HG03108 (cell line): ENCODE data around the gene HOXB13.

Source experiments
- ATAC-seq: cut with Tn5 transposase; IDR thresholded peaks from one replicate; pipeline ENCODE4 v1.9.1; 2021; ENCODE audit warnings: moderate library complexity; ENCODE audit not compliant: unreplicated experiment

The HOXB13 gene

DNA sequence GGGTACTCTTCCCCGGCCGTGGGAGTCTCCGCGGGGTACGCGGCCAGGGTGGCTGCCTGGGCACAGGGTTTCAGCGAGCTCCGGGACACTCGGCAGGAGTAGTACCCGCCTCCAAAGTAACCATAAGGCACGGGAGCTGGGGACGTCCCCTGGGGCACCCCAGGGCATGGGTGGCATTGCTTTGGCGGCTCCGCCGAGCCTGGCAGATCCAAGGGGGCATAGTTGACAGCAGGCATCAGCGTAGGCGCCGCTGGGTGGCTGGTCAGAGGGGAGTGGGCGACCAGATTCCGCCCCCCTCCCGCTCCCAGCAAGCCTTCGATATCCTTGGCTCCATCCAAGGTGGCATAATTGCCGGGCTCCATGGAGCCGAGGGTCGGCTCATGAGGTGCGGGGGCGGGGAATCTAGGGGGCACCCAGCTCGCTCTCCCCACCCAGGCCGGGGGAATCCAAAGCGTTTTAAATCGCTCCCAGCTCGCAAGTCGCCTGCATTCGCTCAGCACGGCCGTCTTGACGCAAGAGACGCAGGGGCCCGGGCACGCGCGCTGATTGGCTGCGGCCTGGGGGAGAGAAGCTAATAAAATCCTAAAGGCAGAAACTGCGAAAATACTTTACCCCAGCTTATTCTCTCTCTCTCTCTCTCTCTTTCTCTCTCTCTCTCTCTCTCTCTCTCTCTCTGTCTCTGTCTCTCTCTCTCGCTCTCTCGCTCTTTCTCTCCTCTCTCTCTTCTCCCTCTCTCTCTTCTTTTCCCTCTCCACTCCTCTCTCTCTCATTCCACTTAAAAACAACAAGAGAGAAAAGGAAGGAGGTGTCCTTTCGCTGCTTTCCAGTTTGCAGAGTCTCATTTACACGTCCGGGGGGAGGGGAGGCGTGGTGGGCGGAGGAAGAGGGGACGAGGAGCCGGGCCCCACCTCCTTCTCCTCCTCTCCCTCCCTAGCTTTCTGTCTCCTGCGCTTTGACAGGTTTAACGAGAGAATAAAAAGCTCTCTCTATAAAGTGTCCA is at the start of gene HOXB13:
TSS of gene HOXB13 (minus strand) at position 519 of the 1,000 bp plus-strand sequence. CDS start at position 362, 157 bp downstream.
- no peak for ATAC-seq

DNA sequence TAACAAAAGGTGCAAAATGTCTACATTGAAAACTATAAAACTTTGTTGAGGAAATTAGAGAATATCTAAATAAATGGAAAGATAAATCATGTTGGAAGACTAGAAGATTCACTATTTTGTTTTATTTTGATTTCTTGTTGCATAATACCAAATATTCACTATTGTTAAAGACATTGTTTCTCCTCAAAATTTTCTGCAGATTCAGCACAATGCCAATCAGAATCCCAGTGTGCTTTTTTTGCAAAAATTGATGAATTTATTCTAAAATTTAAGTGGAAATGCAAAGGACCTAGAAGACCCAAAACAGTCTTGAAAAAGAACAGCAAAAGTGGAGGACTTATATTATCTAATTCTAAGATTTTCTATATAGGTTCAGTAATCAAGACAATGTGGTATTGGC is 48.1 kb upstream of the HOXB13 start:
- no peak for ATAC-seq

DNA sequence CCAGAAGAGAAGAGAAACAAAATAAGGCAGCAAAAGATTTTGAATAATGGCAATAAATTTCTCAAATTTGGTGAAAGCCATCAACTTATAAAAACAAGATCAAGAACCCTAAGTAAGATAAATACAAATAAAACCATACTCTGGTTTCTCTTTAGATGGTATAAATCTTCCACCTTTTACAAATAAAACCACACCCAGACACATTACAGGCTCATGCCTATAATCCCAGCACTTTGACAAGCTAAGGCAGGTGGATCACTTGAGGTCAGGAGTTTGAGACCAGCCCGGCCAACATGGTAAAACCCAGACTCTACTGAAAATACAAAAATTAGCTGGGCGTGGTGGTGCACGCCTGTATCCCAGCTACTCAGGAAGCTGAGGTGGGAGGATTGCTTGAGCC is 44.7 kb upstream of the HOXB13 start:
- ATAC-seq = no peak

DNA sequence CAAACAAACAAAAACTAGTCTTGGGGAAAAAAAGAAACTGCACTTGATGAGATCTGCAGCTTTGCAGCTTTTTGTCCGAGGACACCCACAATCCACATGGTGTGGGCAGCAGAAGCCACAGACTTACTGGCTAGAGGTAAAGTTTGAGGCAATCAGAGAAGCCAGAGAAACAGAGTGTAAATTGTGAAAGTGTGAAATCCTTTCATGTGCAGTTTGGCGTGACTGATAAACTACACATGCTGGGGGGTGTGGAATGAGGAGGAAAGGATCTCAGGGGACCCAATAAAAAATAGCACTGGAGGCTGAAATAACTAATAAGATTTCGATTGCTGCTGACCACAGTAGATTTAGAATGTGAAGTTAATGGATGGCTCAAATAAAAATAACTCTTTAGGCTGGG is 42.4 kb upstream of the HOXB13 start:
- ATAC-seq = no peak

DNA sequence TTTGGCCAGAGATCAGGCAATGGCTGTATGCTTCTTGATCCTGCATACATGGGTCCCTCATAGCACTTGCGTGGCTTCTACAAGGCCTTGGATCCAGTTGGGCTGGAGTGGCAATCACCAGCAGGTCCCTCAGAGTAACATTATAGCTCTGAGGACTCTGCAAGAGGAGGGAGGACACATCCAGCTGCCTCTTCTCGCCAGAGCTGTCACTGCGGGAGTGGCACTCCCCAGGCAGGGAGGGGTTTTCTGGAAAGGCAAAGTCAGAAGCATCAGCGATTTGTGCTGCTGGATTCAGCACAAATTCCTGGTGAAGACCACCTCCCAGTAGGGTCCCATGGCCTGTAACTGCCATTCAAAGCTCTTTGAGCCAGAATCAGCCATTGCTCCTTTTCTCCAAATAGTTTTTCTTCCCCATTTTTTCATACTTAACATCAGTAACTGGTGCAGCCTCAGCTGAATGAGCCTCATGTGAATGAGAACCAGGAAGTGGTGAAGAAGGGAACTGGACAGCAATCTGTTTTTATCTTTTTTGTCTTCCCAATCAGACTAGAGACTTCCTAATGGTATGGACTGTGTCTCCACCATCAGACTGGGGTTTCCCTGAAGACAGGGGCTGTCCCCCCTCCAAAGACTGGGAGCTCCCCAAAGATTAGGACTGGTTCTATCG is 40.6 kb upstream of the HOXB13 start:
- ATAC-seq = no peak

DNA sequence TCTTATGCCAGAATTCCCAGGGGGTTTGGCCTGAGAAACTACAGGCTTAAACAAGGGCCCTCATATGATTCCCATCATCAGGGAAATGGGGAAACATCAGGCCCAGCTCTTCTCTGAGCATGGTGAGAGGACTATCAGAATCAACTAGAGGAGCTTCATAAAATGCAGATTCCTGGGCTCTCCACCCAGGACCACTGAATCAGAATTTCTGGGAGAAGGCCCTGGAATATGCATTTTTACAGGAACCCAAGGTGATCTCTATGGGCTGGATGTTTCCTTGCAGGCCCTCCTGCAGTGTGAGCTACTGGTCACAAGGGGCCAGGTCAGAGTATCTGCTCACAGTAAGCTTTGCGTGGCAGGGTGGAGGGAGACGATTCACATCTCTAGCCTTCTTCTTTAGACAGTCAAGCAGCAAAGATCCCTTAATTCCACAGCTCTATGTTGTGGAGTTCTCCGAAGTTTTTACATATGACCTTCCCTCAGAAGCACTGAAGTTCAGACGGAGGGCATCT is 38.8 kb upstream of the HOXB13 start:
- ATAC-seq = no peak

DNA sequence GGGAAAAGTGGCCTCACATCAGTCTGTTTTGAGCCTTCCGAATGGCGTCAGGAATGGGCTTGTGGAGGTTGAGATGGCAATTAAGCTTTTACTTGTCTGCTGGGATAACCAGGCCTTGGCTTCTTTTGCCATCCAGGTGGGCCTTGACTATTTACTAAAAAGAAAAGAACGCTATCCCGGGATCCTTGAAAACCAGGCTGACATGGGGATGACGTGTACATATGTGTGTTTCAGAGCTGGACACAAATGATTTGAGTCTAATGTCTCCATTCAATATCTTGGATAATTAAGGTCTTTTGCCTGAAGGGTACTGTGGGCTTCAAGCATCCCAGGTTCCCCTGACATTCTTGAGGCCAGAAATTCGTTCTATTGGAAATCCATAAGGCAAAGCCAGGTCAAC is 32.6 kb upstream of the HOXB13 start:
- no peak for ATAC-seq

DNA sequence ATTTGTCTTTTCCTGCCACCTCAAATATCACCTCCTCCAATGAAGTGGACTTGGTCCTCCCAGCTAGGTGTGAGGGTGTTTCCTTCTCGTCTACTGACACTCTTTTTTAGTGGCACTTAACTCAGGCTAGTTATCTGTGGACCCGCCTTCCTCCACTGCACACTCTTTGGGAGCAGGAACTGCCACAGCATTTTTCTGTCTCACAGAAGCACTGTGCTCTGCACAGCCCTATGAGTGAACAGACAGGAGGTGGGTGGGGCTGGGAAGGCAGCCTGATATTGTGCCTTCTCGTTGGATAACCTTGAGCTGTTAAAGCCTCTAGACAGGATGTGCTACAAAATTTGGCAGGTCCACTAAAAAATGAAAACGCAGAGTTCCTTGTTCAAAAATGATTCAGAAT is 31.9 kb upstream of the HOXB13 start:
- no peak for ATAC-seq

DNA sequence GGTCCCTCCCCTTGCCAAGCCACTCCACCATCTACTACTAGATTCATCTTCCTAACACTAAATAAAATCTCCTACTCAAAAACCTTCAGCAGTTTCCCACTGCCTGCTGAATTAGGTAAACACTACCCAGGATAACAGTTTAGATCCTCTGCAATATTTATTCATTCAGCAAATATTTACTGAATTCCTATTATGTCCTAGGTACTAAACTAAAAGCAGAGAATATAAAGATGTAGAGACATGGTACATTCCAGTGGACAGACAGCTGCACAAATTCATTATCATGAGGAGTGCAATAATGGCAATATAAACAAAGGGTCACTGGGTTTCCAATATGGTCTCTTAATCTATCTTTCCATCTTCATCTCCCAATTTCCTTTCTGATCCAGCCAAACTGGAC is 30.7 kb upstream of the HOXB13 start:
- no peak for ATAC-seq

DNA sequence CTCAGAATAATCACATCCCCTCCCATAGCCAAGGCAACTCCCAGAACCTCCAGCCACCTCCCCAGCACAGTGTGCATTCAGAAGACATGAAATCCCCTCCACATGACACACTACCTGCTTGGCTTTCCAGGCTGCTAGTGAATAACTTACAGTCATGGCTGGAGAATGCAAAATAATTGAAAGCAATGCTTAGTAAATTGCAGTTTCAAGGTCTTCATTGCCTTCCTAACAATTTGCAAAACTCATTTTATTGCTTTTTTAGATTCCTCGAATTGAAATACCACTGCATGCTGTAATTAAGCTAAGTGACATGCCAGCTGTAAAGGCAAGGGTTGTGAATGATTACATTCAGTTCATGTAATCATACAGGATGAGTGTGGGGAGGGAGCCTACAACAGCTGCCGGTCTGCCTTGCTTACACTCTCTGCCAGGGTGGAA is 29.0 kb upstream of the HOXB13 start:
- ATAC-seq = no peak

DNA sequence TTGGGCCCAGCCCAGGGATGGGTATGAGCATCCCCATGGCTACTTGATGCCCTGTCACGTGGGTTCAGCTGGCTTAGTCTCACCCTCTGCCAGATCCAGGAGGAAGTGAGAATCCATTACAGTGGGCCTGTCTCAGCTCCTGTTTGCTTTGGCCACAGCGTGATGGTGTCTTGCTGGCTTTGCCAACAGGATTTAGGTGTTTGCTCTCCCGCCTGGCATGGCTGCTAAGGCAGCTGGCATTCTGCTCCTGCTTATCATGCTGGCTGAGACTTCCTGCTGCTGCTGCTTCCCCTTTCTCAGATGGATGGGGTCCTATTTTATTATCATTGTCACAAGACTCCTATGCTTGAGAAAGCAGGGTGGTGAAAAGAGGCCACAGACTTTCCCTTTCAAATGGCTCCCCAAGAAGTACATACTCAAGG is 28.3 kb upstream of the HOXB13 start:
- ATAC-seq = no peak

DNA sequence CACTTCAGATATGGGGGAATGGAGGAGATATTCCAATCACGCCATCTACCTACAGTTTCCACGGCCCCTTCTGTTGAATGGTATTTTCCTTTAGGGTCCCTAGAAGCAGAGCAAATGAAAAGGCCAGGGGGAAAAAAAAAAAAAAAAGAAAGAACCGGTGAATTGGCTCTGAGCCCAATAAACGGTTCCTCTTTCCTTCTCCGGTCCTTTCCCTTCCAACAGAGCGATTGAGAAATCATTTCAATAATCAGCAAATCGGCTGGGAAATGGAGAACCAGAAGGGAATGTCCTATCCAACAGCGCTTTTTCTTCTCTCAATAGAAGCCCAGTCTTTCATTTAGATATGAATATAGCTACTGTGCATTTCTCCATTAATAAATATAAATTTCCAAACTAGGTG is 26.8 kb upstream of the HOXB13 start:
- no peak for ATAC-seq

DNA sequence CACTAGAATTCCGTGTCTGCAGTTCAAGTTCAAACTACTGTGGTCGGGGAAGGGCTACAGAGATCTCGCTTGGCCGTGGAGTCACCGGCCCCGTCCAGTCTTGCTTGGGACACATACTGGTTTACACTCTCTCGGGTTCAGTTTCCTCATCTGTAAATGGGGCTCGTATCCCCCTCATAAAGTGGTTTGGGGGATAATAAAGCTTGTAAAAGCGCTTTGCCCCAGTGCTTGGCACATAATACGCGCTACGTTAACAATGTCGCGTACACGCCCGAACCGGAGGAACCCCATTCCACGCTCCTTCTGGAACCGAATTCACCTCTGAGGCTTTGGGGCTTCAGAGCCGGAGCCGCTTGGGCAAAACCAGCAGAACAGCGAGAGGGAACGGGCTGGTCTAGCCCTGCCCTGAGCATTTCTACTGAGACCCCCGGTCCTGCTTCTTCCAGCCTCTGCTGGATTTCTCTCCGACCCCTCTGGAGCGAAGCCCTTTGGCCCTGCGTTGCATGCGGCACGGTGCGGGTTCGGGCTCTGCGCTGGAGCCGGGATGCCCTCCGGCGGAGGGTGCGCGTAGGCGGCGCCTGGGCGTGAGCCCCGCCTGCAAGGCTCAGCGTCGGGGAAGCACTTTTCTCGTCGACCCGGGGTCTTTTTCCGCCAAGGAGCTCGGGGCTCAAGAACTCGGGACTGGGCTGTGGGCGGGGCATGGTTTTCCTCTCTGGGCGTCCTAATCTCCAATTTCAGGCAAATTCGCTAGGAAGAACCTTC is 26.1 kb upstream of the HOXB13 start:
- no peak for ATAC-seq

DNA sequence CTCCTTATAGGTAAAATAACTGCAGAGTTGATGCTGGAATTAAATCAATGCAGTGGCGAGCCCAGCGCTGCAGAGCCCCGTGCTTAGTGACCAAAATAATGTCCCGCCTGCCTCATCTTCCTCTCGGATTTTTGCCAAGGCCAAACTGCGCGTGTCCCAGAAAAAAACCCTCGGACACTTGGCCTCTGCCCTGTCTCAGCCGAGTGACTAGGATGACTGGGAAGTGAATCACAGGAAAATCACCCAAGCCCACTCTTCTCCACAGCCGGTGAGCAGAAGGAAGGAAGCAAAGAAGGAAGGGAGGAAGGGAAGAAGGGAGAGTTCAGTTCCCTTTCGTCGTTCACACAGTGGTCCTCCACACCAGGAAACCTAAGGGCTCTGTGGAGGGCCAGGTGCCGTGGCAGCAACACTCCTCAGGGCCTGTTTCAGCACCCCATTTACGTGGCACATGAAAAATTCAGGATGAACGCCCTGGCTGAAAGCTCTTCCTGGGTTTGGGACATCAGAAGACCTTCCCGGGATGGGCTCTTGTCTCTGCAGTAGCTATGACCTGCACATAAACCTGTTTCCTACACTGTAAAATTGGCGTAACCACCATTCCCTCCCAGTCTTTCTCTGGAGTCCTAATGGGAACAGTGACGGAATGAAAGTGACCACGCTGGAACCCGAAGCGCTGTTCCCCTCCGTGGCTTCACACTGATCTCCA is 25.4 kb upstream of the HOXB13 start:
- ATAC-seq = no peak

DNA sequence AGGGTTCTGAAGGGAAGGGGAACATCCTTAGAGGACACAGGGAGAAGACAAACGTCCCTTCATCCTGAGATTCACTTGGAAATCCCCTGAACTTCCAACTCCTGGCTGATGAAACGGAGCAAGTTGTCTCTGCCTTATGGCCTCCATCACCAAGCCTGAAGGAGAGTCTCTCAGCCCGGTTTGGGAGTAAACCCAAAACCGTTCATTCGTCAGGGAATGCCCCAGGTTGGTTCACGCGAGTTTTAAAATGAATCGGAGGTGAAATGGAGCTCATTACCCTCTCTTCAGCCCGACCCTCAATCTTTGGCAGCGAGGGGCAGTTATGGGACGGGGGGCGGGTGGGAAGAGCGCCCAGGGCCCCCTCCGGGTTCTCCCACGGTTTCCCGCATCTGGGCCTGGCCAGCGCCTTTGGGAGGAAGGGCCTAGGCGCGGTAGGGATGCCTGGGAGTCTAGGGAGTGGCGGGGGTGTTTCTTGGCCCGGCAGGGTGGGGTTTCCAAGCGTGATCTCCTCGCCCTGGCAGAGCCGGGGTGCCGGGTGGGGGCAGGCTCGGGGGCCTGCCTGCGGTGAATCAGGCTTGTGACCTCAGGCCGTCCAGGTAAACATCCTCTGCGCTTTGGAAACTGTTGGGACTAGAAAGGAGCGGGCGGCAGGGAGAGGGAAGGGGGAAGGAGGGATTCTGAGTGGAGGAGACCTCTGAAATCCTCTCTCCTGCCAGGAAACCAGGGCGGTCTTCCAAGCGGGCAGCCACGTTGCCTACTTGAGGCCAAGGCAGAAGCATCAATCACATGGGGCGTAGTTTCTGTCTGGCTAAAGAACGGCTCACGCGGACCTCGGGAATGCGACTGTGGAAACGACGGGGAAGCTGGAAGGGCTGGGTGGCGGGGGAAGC is 24.1 kb upstream of the HOXB13 start:
- no peak for ATAC-seq

DNA sequence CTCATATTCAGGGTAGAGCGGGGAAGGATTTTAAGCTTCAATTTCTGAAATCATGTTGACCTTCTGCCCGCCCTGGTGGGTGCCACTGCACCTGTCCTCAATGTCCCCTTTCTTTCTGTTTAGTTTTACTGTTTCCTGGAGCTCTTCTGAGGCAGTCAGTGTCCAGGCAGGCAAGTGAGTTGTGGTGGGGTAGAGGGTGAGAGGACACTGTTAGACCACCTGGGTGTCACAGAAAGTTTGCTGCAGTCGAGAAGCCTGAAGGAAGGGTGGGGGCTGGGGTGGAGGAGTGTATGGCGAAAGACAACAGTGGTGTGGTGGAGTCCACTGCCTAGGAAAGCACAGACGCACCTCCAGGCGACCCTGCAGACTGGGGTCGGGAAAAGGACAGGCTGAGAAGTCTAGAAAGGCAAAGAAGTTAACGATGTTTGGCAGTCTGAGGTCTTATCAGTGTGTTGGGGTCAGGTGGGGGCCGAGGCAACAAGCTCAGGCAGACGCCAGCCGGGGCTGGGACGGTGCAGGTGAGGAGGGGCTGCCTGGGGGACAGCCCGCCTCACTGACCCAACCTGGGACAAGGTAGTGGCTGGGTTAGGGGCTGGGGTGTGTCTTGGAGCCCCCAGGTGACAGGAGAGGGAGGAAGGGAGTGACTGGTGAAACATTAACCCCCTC is 23.3 kb upstream of the HOXB13 start:
- ATAC-seq = no peak

DNA sequence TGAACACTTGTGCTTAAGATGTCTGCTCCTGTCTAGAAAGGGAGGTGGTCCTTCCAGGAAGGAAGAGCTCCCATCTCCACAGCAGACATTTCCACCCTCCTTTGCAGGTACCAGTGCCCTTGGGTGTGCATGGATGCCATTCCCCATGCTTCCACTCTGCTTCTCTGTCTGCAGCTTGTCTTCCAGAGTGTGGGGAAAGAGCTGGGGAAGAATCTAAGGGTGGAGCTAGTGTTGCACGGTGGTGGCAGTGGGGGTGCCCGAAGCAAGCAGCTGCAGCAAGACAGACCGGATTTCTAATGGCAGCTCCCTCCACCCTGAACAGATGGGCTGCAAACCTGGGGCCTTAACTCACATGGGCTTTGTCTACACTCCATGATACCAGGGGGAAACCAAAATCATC is 22.6 kb upstream of the HOXB13 start:
- ATAC-seq = no peak

DNA sequence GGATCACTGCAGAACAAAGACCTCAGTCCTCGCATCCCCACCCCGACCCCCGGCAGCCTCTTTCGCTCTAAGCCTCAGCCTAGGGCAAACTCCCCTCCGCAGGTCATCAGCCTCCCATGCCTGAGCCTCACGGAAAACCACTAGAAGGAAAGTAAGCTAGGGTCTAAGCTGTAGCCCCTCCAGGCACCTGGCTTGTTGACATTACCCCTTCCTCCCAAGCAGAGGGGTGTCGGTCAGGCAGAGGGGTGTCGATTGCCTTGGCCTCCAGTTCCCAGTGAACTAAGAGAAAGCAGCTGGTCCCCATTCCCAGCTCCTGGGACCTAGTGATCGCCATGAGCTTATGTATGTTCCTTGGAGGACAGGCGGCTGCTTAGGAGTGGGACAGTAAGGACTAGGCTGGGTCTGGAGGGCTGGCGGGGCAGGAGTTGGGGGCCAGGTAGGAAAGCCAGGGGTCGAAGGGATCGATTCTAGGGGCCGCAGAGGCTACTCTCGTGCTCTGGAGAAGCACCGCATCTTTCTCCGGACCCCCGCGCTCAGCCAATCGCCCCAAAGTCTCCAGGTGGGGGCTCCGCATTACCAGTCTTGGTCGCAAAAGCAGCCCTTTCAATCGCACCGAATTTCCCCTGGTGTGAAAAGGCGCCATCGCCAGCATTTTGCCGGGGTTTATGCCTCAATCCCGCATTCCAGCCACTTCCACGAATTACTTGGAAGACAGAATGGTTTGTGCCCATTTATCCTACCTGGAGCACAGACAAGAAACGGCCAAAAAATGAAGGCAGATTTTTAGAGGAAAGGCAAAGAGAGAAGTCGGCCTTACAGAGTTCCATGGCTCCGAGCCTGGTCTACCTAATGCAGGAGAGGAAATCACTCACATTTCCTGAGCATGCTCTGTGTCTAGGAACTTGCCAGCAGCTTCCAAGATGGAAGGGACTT is 21.3 kb upstream of the HOXB13 start:
- ATAC-seq = no peak
